Esophagus muscularis mucosa (tissue), 4 donors: ENCODE results near the gene TTC31.

ENCODE experiments used
- EP300 ChIP-seq: sonication (generic); formaldehyde crosslinking; IDR thresholded peaks from one replicate; pipeline ENCODE4 v1.6.1; 2017; ENCODE audit warnings: antibody characterized with exemption
- POLR2A ChIP-seq: fragments of 450-650 bp; IDR thresholded peaks from one replicate; pipeline ENCODE4 v1.6.1; 2017; ENCODE audit warnings: antibody characterized with exemption, moderate library complexity, mild to moderate bottlenecking, low read depth
- POLR2AphosphoS5 ChIP-seq, 2 donors: sonication (generic); formaldehyde crosslinking; IDR thresholded peaks; one replicate each; pipeline ENCODE4 v1.6.1; 2017; ENCODE audit warnings: antibody characterized with exemption in 2 of 2
- TF ChIP-seq, protein P1 (sequence below), 3 experiments: fragments of 200-600 bp in 2 of 3; fragments of 450-650 bp in 1 of 3; sonication (generic) in 2 of 3; IDR thresholded peaks; one replicate each; pipeline ENCODE4 v1.5.1; 2017 to 2019; ENCODE audit warnings: antibody characterized with exemption in 3 of 3, mild to moderate bottlenecking in 2 of 3, moderate library complexity in 1 of 3

DNA sequence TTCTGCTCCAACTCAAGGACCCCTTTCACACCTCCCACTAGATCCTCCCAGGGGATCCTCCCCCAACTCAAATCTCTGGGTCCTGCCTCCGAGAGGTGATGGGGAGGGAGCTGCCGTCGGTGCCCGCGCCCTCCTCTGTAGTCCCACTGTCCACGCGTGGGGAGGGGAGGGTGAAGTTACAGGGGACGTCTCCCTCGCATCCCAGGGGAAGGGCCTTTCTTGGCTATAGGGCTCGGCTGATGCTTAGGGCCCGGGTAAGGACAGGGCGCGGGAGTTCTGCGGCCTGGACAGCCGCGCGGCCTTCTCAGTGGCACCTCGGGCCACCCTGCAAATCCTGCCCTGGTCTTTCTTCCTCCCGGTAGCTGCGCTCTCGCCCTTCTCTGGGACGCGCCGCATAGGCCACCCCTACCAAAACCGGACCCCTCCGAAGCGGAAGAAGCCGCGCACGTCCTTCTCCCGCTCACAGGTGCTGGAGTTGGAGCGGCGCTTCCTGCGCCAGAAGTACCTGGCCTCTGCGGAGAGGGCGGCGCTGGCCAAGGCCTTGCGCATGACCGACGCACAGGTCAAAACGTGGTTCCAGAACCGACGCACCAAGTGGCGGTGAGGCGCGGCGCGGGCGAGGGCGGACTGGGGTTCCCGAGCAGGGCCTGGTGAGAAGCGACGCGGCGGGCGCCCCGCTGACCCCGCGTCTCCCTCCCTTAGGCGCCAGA, 32.5 kb downstream of the TTC31 start:
- TF ChIP-seq, protein P1, sequence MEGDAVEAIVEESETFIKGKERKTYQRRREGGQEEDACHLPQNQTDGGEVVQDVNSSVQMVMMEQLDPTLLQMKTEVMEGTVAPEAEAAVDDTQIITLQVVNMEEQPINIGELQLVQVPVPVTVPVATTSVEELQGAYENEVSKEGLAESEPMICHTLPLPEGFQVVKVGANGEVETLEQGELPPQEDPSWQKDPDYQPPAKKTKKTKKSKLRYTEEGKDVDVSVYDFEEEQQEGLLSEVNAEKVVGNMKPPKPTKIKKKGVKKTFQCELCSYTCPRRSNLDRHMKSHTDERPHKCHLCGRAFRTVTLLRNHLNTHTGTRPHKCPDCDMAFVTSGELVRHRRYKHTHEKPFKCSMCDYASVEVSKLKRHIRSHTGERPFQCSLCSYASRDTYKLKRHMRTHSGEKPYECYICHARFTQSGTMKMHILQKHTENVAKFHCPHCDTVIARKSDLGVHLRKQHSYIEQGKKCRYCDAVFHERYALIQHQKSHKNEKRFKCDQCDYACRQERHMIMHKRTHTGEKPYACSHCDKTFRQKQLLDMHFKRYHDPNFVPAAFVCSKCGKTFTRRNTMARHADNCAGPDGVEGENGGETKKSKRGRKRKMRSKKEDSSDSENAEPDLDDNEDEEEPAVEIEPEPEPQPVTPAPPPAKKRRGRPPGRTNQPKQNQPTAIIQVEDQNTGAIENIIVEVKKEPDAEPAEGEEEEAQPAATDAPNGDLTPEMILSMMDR (IDR thresholded peaks at IDR 0.05), result no peak
- no peak for TF ChIP-seq POLR2AphosphoS5 (IDR thresholded peaks at IDR 0.05)
- no peak for TF ChIP-seq EP300
- TF ChIP-seq POLR2A, result no peak
